GM19043 (cell line): Measurements from ENCODE around the gene SYNJ2BP.

Experiments used
- ATAC-seq: cut with Tn5 transposase; IDR thresholded peaks from one replicate; pipeline ENCODE4 v1.9.1; 2021; ENCODE audit warnings: low read depth; ENCODE audit not compliant: unreplicated experiment

SYNJ2BP gene

GRCh38 chr14:70394674-70395306 is 22.1 kb downstream of the SYNJ2BP start:
- ATAC-seq = no peak

- ATAC-seq = no peak
These were observed 24.2 kb downstream of the SYNJ2BP start for GRCh38 chr14:70392676-70393075.

DNA sequence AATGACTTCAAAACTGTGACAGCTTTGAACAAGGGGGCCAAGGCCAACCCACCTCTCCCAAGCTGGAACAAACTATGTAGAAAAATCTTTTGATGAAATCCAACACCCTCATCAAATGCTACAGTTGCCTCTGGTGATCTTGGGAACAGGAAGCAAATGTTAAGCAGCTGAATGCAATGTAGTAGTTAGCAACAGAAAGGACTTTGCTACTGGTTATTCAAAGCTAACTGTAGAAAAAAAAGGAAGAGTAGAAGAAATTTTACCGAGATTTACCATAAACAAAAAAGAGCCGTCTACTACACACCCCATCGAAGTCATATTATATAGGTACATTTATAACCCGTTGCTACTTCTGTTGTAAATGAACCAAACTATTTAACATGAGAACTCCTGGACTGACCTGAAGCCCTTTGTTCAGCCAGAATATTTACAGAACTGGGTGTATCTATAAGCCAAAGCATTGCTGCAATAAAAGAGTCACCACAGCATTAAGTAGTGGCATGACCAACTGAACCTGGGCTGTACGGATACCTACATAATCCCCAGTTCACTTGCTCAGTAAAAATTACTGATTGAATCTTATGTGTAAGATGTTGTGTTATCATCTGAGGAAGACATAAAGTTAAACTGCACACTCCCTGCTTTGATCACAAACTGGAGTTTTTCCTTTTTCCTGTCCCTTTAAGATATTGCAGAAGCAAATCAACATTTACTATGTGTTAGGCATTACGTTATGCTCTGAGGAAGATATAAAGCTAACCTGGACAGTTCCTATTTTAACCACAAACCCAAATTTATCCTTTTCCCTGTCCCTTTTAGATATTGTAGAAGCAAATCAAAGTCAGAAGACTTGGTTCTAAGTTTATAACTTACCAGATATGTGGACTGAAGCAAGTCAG is 25.1 kb downstream of the SYNJ2BP start:
- ATAC-seq = no peak

DNA sequence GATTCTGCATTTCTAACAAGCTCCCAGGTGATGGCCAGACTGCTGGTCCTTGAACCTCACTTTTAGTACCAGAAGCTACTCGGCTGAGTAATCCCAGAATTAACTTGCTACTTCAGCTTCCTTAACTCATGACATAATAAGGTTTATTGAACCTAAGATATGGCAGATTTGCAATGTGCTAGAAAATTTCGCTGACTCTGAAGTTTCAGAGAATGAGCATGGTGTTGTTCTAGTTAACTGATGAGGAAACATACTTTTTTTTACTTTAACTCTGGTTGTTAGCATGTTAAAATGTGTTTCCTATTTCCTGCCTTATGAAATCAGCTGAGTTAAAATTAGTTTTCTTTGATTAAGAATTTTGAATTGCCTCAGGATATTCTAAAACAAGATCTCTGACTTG is 34.4 kb downstream of the SYNJ2BP start:
- no peak for ATAC-seq

GRCh38 chr14:70380824-70381223 is 36.1 kb downstream of the SYNJ2BP start:
- ATAC-seq = no peak

DNA sequence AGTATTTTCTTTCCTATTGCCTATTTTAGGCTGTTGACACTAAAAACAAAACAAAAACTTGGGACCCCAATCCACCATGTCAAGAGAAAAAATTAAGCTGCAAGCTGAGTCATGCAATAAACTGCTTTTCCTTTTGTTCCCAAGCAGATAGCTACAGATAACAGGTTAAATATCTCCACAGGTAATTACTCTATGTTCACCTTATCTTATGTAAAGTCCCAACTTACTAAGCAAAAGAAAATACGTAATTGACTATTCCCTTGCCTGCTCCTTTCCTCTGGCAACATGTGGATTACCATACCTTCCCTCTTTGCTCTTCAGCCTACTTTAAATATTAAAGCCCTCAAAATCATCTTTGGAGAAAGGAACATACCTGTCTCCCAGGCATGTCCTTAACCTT is 38.2 kb downstream of the SYNJ2BP start:
- ATAC-seq = no peak
